ENCODE data around the gene USP47. TPM values are rescaled to one million over a fixed set of nuclear protein-coding genes. Genes with fewer than 3 reads are reported as not detected.

USP47 gene
- total RNA-seq, 1 experiment from 2014 or later, result 36.0 TPM

- no peak for DNase-seq (ENCODE audit: low spot score)
Observed at GRCh38 chr11:11866203-11866602, 24.4 kb downstream of the USP47 start.

GRCh38 chr11:11867720-11868119 lies 25.9 kb downstream of the USP47 start:
- no peak for DNase-seq (ENCODE audit: low spot score)

GRCh38 chr11:11871991-11872401 lies 30.2 kb downstream of the USP47 start:
- DNase-seq (ENCODE audit: low spot score), result no peak

- peak; percentile 64 for DNase-seq (ENCODE audit: low spot score)
Observed at GRCh38 chr11:11876458-11876857, 34.7 kb downstream of the USP47 start.

GRCh38 chr11:11880179-11880578 lies 38.4 kb downstream of the USP47 start:
- DNase-seq (ENCODE audit: low spot score), result no peak

- no peak for DNase-seq (ENCODE audit: low spot score)
Observed at GRCh38 chr11:11882539-11882938, 40.8 kb downstream of the USP47 start.

- DNase-seq (ENCODE audit: low spot score), result no peak
Observed at GRCh38 chr11:11884351-11884750, 42.6 kb downstream of the USP47 start.

GRCh38 chr11:11884774-11885481 lies 43.2 kb downstream of the USP47 start:
- DNase-seq (ENCODE audit: low spot score), result no peak

GRCh38 chr11:11894486-11894885 lies 52.7 kb downstream of the USP47 start:
- DNase-seq (ENCODE audit: low spot score), result no peak

- no peak for DNase-seq (ENCODE audit: low spot score)
Observed at GRCh38 chr11:11895672-11896071, 53.9 kb downstream of the USP47 start.

- no peak for DNase-seq (ENCODE audit: low spot score)
Observed at GRCh38 chr11:11898648-11899047, 56.9 kb downstream of the USP47 start.

- no peak for DNase-seq (ENCODE audit: low spot score)
Observed at GRCh38 chr11:11899401-11899800, 57.6 kb downstream of the USP47 start.

GRCh38 chr11:11901929-11902328 lies 60.2 kb downstream of the USP47 start:
- DNase-seq (ENCODE audit: low spot score), result no peak

- peak; percentile 31 for DNase-seq (ENCODE audit: low spot score)
Observed at GRCh38 chr11:11909727-11910126, 68.0 kb downstream of the USP47 start.

GRCh38 chr11:11910541-11910940 lies 68.8 kb downstream of the USP47 start:
- DNase-seq (ENCODE audit: low spot score), result no peak

GRCh38 chr11:11913395-11913794 lies 71.6 kb downstream of the USP47 start:
- no peak for DNase-seq (ENCODE audit: low spot score)

GRCh38 chr11:11915625-11916024 lies 73.9 kb downstream of the USP47 start:
- no peak for DNase-seq (ENCODE audit: low spot score)

- peak; percentile 22 for DNase-seq (ENCODE audit: low spot score)
Observed at GRCh38 chr11:11916981-11917399, 75.2 kb downstream of the USP47 start.

- no peak for DNase-seq (ENCODE audit: low spot score)
Observed at GRCh38 chr11:11923828-11924227, 82.1 kb downstream of the USP47 start.

- no peak for DNase-seq (ENCODE audit: low spot score)
Observed at GRCh38 chr11:11929920-11930319, 88.1 kb downstream of the USP47 start.

- peak; percentile 69 for DNase-seq (ENCODE audit: low spot score)
Observed at GRCh38 chr11:11931461-11932055, 89.8 kb downstream of the USP47 start.

- no peak for DNase-seq (ENCODE audit: low spot score)
Observed at GRCh38 chr11:11935536-11935935, 93.8 kb downstream of the USP47 start.

- DNase-seq (ENCODE audit: low spot score), result no peak
Observed at GRCh38 chr11:11937433-11937832, 95.7 kb downstream of the USP47 start.

- DNase-seq (ENCODE audit: low spot score), result no peak
Observed at GRCh38 chr11:11937957-11938356, 96.2 kb downstream of the USP47 start.
